Transverse colon (tissue), 3 donors: Measurements from ENCODE around the gene SMYD3.

ENCODE experiments used
- CTCF ChIP-seq, 5 experiments: fragments of 200-600 bp in 3 of 5; fragments of 450-650 bp in 2 of 5; sonication (generic) in 3 of 5; IDR thresholded peaks; 1 replicate in 2 of 5; 2 replicates in 3 of 5; pipeline ENCODE4 v1.5.1; 2016 to 2017; ENCODE audit warnings: antibody characterized with exemption in 5 of 5, inconsistent platforms in 3 of 5, mild to moderate bottlenecking in 2 of 5, moderate library complexity in 1 of 5
- EP300 ChIP-seq: sonication (generic); formaldehyde crosslinking; IDR thresholded peaks from one replicate; pipeline ENCODE4 v1.6.1; 2017; ENCODE audit warnings: antibody characterized with exemption, low read depth
- POLR2A ChIP-seq: fragments of 450-650 bp; IDR thresholded peaks from one replicate; pipeline ENCODE4 v1.6.1; 2016; ENCODE audit warnings: antibody characterized with exemption, mild to moderate bottlenecking, moderate library complexity

- TF ChIP-seq CTCF (IDR thresholded peaks at IDR 0.05) (no peak), POLR2A (no peak), EP300 (no peak)
These were observed 756.8 kb downstream of the SMYD3 start for GRCh38 chr1:245750261-245750660.
